GM18499 (cell line): ENCODE results near the gene CPA4.

Experiments used
- ATAC-seq: cut with Tn5 transposase; IDR thresholded peaks from one replicate; pipeline ENCODE4 v1.9.1; 2021; ENCODE audit warnings: moderate number of reproducible peaks; ENCODE audit not compliant: insufficient read depth, unreplicated experiment

CPA4 gene

GRCh38 chr7:130274983-130275591 lies 17.9 kb upstream of the CPA4 start:
- no peak for ATAC-seq

GRCh38 chr7:130275826-130276297 lies 17.1 kb upstream of the CPA4 start:
- no peak for ATAC-seq

GRCh38 chr7:130276796-130277762 lies 15.9 kb upstream of the CPA4 start:
- no peak for ATAC-seq

- no peak for ATAC-seq
These were observed 15.0 kb upstream of the CPA4 start for GRCh38 chr7:130277763-130278643.

GRCh38 chr7:130278860-130279259 lies 14.1 kb upstream of the CPA4 start:
- ATAC-seq: no peak

GRCh38 chr7:130279286-130279685 lies 13.7 kb upstream of the CPA4 start:
- no peak for ATAC-seq

GRCh38 chr7:130279906-130280305 lies 13.1 kb upstream of the CPA4 start:
- ATAC-seq: no peak

- ATAC-seq: no peak
These were observed 11.7 kb upstream of the CPA4 start for GRCh38 chr7:130281260-130281659.

GRCh38 chr7:130286881-130287280 lies 6.1 kb upstream of the CPA4 start:
- ATAC-seq: no peak

- no peak for ATAC-seq
These were observed 4.8 kb upstream of the CPA4 start for GRCh38 chr7:130288168-130288567.

- no peak for ATAC-seq
These were observed 4.1 kb upstream of the CPA4 start for GRCh38 chr7:130288829-130289228.

GRCh38 chr7:130289478-130289877 lies 3.5 kb upstream of the CPA4 start:
- ATAC-seq: no peak

GRCh38 chr7:130290745-130291144 lies 2.2 kb upstream of the CPA4 start:
- ATAC-seq: no peak

GRCh38 chr7:130293521-130293920 lies 560 bp downstream of the CPA4 start:
- no peak for ATAC-seq

GRCh38 chr7:130294314-130294713 lies 1.4 kb downstream of the CPA4 start:
- ATAC-seq: no peak

- no peak for ATAC-seq
These were observed 3.4 kb downstream of the CPA4 start for GRCh38 chr7:130296221-130296951.

- no peak for ATAC-seq
These were observed 4.9 kb downstream of the CPA4 start for GRCh38 chr7:130297628-130298543.

GRCh38 chr7:130298544-130299326 lies 5.8 kb downstream of the CPA4 start:
- ATAC-seq: no peak
